Measurements from ENCODE around the gene LPAR2. TPM values are rescaled to one million over a fixed set of nuclear protein-coding genes. Genes with fewer than 3 reads are reported as not detected.
A peak's percentile ranks its signal among the peaks of the same experiment; 100 is the strongest.

LPAR2 gene
- polyA plus RNA-seq, 1 donor (not counting 4 experiments of a cell fraction or from before 2014, with no cell fraction given) = 7.3 TPM

- DNase-seq (ENCODE audit: low read depth, low spot score) (peak; percentile 60), FAIRE-seq (peak; percentile 36)
- no peaks in the 10 kb centered on the region for H3K27me3 ChIP-seq (ENCODE audit: control insufficient read depth, extremely low read depth, insufficient read depth, low read length)
- H3K4me2 ChIP-seq (ENCODE audit: control insufficient read depth, extremely low read depth, insufficient read depth, low read depth, low read length) = peak overlapping the region; percentile 73
- no peaks in the 10 kb centered on the region for H3K9me1 ChIP-seq (ENCODE audit: control insufficient read depth, extremely low read depth, insufficient read depth, low read length)
- H2AFZ ChIP-seq (ENCODE audit: control insufficient read depth, low read length) = peak overlapping the region; percentile 52
- peak overlapping the region; percentile 61 to 75 (median 64) for H3K4me3 ChIP-seq (ENCODE audit: control insufficient read depth in 2 of 3, extremely low read depth in 1 of 3, insufficient read depth in 2 of 3, low read depth in 1 of 3, low read length in 3 of 3)
- peaks cover 5% of the 10 kb centered on the region for H3K4me1 ChIP-seq (ENCODE audit: control insufficient read depth, extremely low read depth, insufficient read depth, low read length)
- peaks cover 3% of the 10 kb centered on the region for H4K20me1 ChIP-seq (ENCODE audit: control insufficient read depth, extremely low read depth, insufficient read depth, low read length)
- H3K9ac ChIP-seq (ENCODE audit: control insufficient read depth, extremely low read depth, insufficient read depth, low read length) = peak overlapping the region; percentile 79
- TF ChIP-seq EZH2 (IDR thresholded peaks at IDR 0.05; ENCODE audit: low read length) (no peak), CTCF (optimal IDR thresholded peaks at IDR 0.05 in 1 of 3, IDR thresholded peaks at IDR 0.05 in 1 of 3, conservative IDR thresholded peaks at IDR 0.05 in 1 of 3; ENCODE audit: extremely low read depth in 1 of 3, insufficient read depth in 2 of 3, low read length in 3 of 3) (no peak)
- H3K79me2 ChIP-seq (ENCODE audit: control insufficient read depth, insufficient read depth, low read length) = peaks cover 3% of the 10 kb centered on the region
- H3K27ac ChIP-seq (ENCODE audit: control insufficient read depth, insufficient read depth, low read length) = peak overlapping the region; percentile 69
- no peaks in the 10 kb centered on the region for H3K9me3 ChIP-seq (ENCODE audit: control insufficient read depth, low read depth, low read length)
- peaks cover 4 to 7% of the 10 kb centered on the region in 2 experiments for H3K36me3 ChIP-seq (ENCODE audit: control insufficient read depth in 2 of 2, extremely low read depth in 1 of 2, insufficient read depth in 2 of 2, low read length in 2 of 2)
- dilution Hi-C loops (cut with MboI; ENCODE audit: extremely low pct_ligation_motif_present, low sequenced_read_pairs) = no loop called here
Observed at GRCh38 chr19:19628501-19629134, 598 bp upstream of the LPAR2 start.

- DNase-seq (ENCODE audit: low read depth, low spot score) (no peak), FAIRE-seq (no peak)
- TF ChIP-seq CTCF (optimal IDR thresholded peaks at IDR 0.05 in 1 of 3, IDR thresholded peaks at IDR 0.05 in 1 of 3, conservative IDR thresholded peaks at IDR 0.05 in 1 of 3; ENCODE audit: extremely low read depth in 1 of 3, insufficient read depth in 2 of 3, low read length in 3 of 3) = no peak
- TF ChIP-seq EZH2 (IDR thresholded peaks at IDR 0.05; ENCODE audit: low read length) = no peak
- dilution Hi-C loops (cut with MboI; ENCODE audit: extremely low pct_ligation_motif_present, low sequenced_read_pairs) = no loop called here
- H3K4me2 ChIP-seq (ENCODE audit: control insufficient read depth, extremely low read depth, insufficient read depth, low read depth, low read length) = peak overlapping the region; percentile 93
- peaks cover 5% of the 10 kb centered on the region for H3K4me1 ChIP-seq (ENCODE audit: control insufficient read depth, extremely low read depth, insufficient read depth, low read length)
- H2AFZ ChIP-seq (ENCODE audit: control insufficient read depth, low read length) = no peak overlapping the region
- peak overlapping the region; percentile 64 to 75 (median 73) for H3K4me3 ChIP-seq (ENCODE audit: control insufficient read depth in 2 of 3, extremely low read depth in 1 of 3, insufficient read depth in 2 of 3, low read depth in 1 of 3, low read length in 3 of 3)
- no peak overlapping the region for H3K27ac ChIP-seq (ENCODE audit: control insufficient read depth, insufficient read depth, low read length)
- peaks cover 3% of the 10 kb centered on the region for H3K79me2 ChIP-seq (ENCODE audit: control insufficient read depth, insufficient read depth, low read length)
- no peaks in the 10 kb centered on the region for H3K9me1 ChIP-seq (ENCODE audit: control insufficient read depth, extremely low read depth, insufficient read depth, low read length)
- H3K9ac ChIP-seq (ENCODE audit: control insufficient read depth, extremely low read depth, insufficient read depth, low read length) = peak overlapping the region; percentile 79
- no peaks in the 10 kb centered on the region for H3K27me3 ChIP-seq (ENCODE audit: control insufficient read depth, extremely low read depth, insufficient read depth, low read length)
- H3K9me3 ChIP-seq (ENCODE audit: control insufficient read depth, low read depth, low read length) = no peaks in the 10 kb centered on the region
- H4K20me1 ChIP-seq (ENCODE audit: control insufficient read depth, extremely low read depth, insufficient read depth, low read length) = peaks cover 3% of the 10 kb centered on the region
- H3K36me3 ChIP-seq (ENCODE audit: control insufficient read depth in 2 of 2, extremely low read depth in 1 of 2, insufficient read depth in 2 of 2, low read length in 2 of 2) = peaks cover 0 to 4% of the 10 kb centered on the region in 2 experiments
Observed at GRCh38 chr19:19626516-19627472, 1.2 kb downstream of the LPAR2 start.

Data from keratinocyte (primary cell).